CD14-positive monocyte (primary cell): ENCODE data around the gene KCNA1. TPM values are rescaled to one million over a fixed set of nuclear protein-coding genes. Genes with fewer than 3 reads are reported as not detected.

ENCODE experiments used
- DNase-seq, 3 donors: peaks; one replicate each; pipeline ENCODE4 v3.0.0-alpha.2; 2011 to 2022
- H2AFZ ChIP-seq: 2 replicates; pipeline ENCODE4 v1.6.0; 2012; ENCODE audit warnings: mild to moderate bottlenecking, low read depth, low read length, inconsistent platforms; ENCODE audit not compliant: insufficient read depth, poor library complexity, severe bottlenecking
- H3K27ac ChIP-seq, 2 donors: 1 replicate in 1 of 2; 2 replicates in 1 of 2; pipeline ENCODE4 v1.5.1; 2012 to 2013; ENCODE audit warnings: low read length in 2 of 2, control low read depth in 1 of 2, inconsistent platforms in 1 of 2, low read depth in 1 of 2, mild to moderate bottlenecking in 1 of 2
- H3K27me3 ChIP-seq, 2 donors: one replicate each; pipeline versions ENCODE4 v1.6.0 to v1.6.1; 2011 to 2013; ENCODE audit warnings: low read length in 2 of 2; ENCODE audit not compliant: control insufficient read depth in 2 of 2, insufficient read depth in 2 of 2
- H3K36me3 ChIP-seq, 2 donors: replicated peaks in 1 of 2; 1 replicate in 1 of 2; 2 replicates in 1 of 2; pipeline versions ENCODE4 v1.5.1 to v1.6.1; 2012 to 2013; ENCODE audit warnings: low read length in 2 of 2, control low read depth in 1 of 2, inconsistent platforms in 1 of 2, mild to moderate bottlenecking in 1 of 2; ENCODE audit not compliant: insufficient read depth in 2 of 2, control insufficient read depth in 1 of 2
- H3K4me1 ChIP-seq, 2 donors: 1 replicate in 1 of 2; 2 replicates in 1 of 2; pipeline versions ENCODE4 v1.5.1 to v1.6.1; 2012 to 2013; ENCODE audit warnings: low read length in 2 of 2, control low read depth in 1 of 2, inconsistent platforms in 1 of 2, mild to moderate bottlenecking in 1 of 2, moderate library complexity in 1 of 2; ENCODE audit not compliant: insufficient read depth in 2 of 2, control insufficient read depth in 1 of 2
- H3K4me2 ChIP-seq: replicated peaks from 2 replicates; pipeline ENCODE3; 2012; ENCODE audit warnings: low read length, moderate library complexity, mild to moderate bottlenecking; ENCODE audit not compliant: poor library complexity, severe bottlenecking; ENCODE audit errors: extremely low read depth
- H3K4me3 ChIP-seq, 3 experiments: fragments of 200-600 bp in 1 of 3; sonication (generic) in 1 of 3; replicated peaks in 1 of 3; 1 replicate in 2 of 3; 2 replicates in 1 of 3; pipeline ENCODE4 v1.5.1; 2011 to 2013; ENCODE audit warnings: low read length in 3 of 3, mild to moderate bottlenecking in 3 of 3, control low read depth in 2 of 3, low read depth in 2 of 3, inconsistent platforms in 1 of 3, moderate library complexity in 1 of 3
- H3K79me2 ChIP-seq: 2 replicates; pipeline ENCODE4 v1.6.0; 2012; ENCODE audit warnings: mild to moderate bottlenecking, control low read depth, inconsistent platforms, low read length, moderate library complexity; ENCODE audit not compliant: insufficient read depth
- H3K9ac ChIP-seq: 2 replicates; pipeline ENCODE4 v1.6.0; 2017; ENCODE audit warnings: low read length, mild to moderate bottlenecking; ENCODE audit not compliant: insufficient read depth, poor library complexity, severe bottlenecking
- H3K9me3 ChIP-seq, 2 donors: replicated peaks in 1 of 2; 1 replicate in 1 of 2; 2 replicates in 1 of 2; pipeline versions ENCODE4 v1.5.1 to v1.6.1; 2012 to 2013; ENCODE audit warnings: low read length in 2 of 2, control low read depth in 1 of 2; ENCODE audit not compliant: control insufficient read depth in 1 of 2, insufficient read depth in 1 of 2
- H4K20me1 ChIP-seq: 2 replicates; pipeline ENCODE4 v1.6.0; 2012; ENCODE audit warnings: mild to moderate bottlenecking, low read length, control low read depth, moderate library complexity; ENCODE audit not compliant: insufficient read depth
- H3K27ac Mint-ChIP-seq, 7 donors: one replicate each; pipeline ENCODE4 v1.8.0; 2020; ENCODE audit warnings: mild to moderate bottlenecking in 7 of 7, mixed read lengths in 7 of 7, moderate library complexity in 6 of 7, inconsistent platforms in 2 of 7
- H3K27me3 Mint-ChIP-seq, 3 donors: one replicate each; pipeline ENCODE4 v1.8.0; 2021 to 2022; ENCODE audit warnings: low read depth in 3 of 3, mild to moderate bottlenecking in 3 of 3, mixed read lengths in 3 of 3, moderate library complexity in 3 of 3, inconsistent platforms in 1 of 3
- H3K36me3 Mint-ChIP-seq, 2 donors: one replicate each; pipeline ENCODE4 v1.8.0; 2020; ENCODE audit warnings: mixed read lengths in 2 of 2, inconsistent platforms in 1 of 2, mild to moderate bottlenecking in 1 of 2
- H3K4me1 Mint-ChIP-seq: one replicate; pipeline ENCODE4 v1.8.0; 2020; ENCODE audit warnings: mild to moderate bottlenecking, mixed read lengths
- H3K4me3 Mint-ChIP-seq, 2 donors: one replicate each; pipeline ENCODE4 v1.8.0; 2020; ENCODE audit warnings: mild to moderate bottlenecking in 2 of 2, mixed read lengths in 2 of 2, moderate library complexity in 1 of 2
- H3K9me3 Mint-ChIP-seq, 7 donors: one replicate each; pipeline ENCODE4 v1.8.0; 2020 to 2022; ENCODE audit warnings: mixed read lengths in 7 of 7, mild to moderate bottlenecking in 6 of 7, moderate library complexity in 6 of 7, inconsistent platforms in 2 of 7
- WGBS: methylation state at CpG from one replicate; pipeline ENCODE4 v1.1.5; 2013; ENCODE audit warnings: missing lambda C conversion rate; ENCODE audit not compliant: insufficient coverage; 5-methylcytosine and 5-hydroxymethylcytosine counted together
- intact Hi-C, 2 donors: fragments of 100-400 bp; cut with micrococcal nuclease; formaldehyde crosslinking; loops; one replicate each; pipeline versions ENCODE4 v1.15.0 to v1.15.1; 2023
- polyA plus RNA-seq, 3 donors: library from polyadenylated mRNA; depleted of rRNA in 1 of 3; unstranded in 2 of 3; stranded (reverse) in 1 of 3; fragments of 300-500 nt in 2 of 3; fragments of >200 nt in 1 of 3; fragmentation: Illumina TruSeq in 2 of 3; gene quantifications; 1 replicate in 2 of 3; 2 replicates in 1 of 3; pipeline ENCODE4 v1.2.3, GENCODE V29; 2012 to 2021
- TF ChIP-seq, protein P1 (sequence below): fragments of 200-600 bp; IDR thresholded peaks from one replicate; pipeline ENCODE4 v1.8.0; 2022; ENCODE audit warnings: antibody characterized with exemption, mild to moderate bottlenecking

The KCNA1 gene
- polyA plus RNA-seq, 3 donors, result not detected

DNA sequence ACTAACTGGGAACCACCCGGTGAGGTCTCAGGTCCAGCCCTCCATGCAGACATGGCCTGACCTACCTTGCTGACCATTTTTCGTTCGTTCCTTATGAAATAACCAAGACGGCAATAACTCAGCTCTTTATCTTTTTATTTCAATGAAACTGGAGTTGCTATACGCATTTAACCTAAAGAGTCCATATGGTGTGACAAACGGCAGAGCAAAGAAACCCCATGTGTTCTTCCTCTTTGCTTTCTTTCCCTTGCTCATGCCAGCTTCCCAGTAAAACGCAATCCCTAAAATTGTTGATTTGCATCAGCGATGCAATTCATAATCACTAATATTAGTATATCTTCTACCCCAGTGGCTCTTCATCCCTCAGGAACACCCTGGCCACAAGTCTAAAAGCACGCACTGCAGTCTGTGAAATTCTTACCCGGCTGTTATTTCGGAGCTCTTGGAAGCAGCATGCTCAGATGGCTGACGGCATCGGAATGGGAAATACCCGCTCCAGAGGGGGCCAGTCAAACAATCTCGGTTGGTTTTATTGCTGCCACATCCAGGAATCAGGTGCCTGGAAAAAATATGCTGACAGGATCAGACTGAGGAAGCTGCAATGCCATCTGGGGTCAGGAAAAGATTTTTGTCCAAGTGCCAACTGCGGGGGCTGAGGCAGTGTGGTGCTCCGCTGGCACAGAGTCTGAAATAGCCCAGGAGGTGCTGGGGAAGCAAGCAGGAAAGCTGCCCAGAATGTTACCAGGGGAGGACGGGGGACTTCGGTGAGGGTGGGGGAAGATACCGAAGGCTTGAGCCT lies 28.2 kb upstream of the KCNA1 start:
- no peak overlapping the region for H3K9ac ChIP-seq
- H2AFZ ChIP-seq, result no peak overlapping the region
- H4K20me1 ChIP-seq, result no peaks in the 10 kb centered on the region
- peaks cover 2 to 8% of the 10 kb centered on the region in 2 donors for H3K27me3 ChIP-seq
- Mint-ChIP-seq H3K4me1 (no peaks in the 10 kb centered on the region), H3K27ac (no peak overlapping the region), H3K27me3 (peaks cover 3 to 13% (median 8%) of the 10 kb centered on the region in 3 donors), H3K36me3 (no peaks in the 10 kb centered on the region), H3K9me3 (peaks cover 3 to 14% (median 12%) of the 10 kb centered on the region in 7 donors), H3K4me3 (no peak overlapping the region)
- H3K79me2 ChIP-seq, result no peaks in the 10 kb centered on the region
- H3K4me2 ChIP-seq, result no peak overlapping the region
- intact Hi-C loops, result no loop called here
- no peaks in the 10 kb centered on the region for H3K36me3 ChIP-seq
- H3K9me3 ChIP-seq, result peaks cover 0 to 14% of the 10 kb centered on the region in 2 donors
- TF ChIP-seq, protein P1, sequence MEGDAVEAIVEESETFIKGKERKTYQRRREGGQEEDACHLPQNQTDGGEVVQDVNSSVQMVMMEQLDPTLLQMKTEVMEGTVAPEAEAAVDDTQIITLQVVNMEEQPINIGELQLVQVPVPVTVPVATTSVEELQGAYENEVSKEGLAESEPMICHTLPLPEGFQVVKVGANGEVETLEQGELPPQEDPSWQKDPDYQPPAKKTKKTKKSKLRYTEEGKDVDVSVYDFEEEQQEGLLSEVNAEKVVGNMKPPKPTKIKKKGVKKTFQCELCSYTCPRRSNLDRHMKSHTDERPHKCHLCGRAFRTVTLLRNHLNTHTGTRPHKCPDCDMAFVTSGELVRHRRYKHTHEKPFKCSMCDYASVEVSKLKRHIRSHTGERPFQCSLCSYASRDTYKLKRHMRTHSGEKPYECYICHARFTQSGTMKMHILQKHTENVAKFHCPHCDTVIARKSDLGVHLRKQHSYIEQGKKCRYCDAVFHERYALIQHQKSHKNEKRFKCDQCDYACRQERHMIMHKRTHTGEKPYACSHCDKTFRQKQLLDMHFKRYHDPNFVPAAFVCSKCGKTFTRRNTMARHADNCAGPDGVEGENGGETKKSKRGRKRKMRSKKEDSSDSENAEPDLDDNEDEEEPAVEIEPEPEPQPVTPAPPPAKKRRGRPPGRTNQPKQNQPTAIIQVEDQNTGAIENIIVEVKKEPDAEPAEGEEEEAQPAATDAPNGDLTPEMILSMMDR, result no peak
- DNase-seq, result no peak
- 92% methylated on average over 15 of the region's 20 CpGs for WGBS
- H3K4me1 ChIP-seq, result no peaks in the 10 kb centered on the region
- H3K27ac ChIP-seq, result no peak overlapping the region
- no peak overlapping the region for H3K4me3 ChIP-seq

DNA sequence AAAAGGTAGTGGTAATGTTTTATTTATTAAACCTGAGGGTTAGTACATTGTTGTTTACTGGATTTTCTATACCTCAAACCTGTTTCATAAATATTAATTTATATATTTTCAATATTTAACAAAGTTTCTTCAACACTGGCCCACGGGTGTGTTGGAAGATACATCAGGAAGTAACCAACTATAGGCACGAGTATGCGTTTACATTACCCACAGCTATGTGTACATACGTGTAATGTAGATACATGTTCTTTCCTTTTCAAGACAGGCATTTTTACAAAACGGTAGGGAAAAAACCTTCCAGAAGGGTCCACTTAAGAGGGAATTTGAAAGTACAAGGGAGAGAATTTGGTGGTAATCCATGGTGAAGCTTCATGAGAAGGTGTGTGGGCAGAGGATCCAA lies 17.8 kb upstream of the KCNA1 start:
- TF ChIP-seq, protein P1, result no peak
- no peaks in the 10 kb centered on the region for H3K9me3 ChIP-seq
- no peaks in the 10 kb centered on the region for H3K36me3 Mint-ChIP-seq
- H3K9me3 Mint-ChIP-seq, result no peaks in the 10 kb centered on the region
- H3K4me1 ChIP-seq, result no peaks in the 10 kb centered on the region
- H3K27me3 ChIP-seq, result peaks cover 2 to 20% of the 10 kb centered on the region in 2 donors
- no peak overlapping the region for H3K4me3 ChIP-seq
- no peaks in the 10 kb centered on the region for H3K4me1 Mint-ChIP-seq
- H4K20me1 ChIP-seq, result no peaks in the 10 kb centered on the region
- intact Hi-C loops, result no loop called here
- no peak overlapping the region for H3K9ac ChIP-seq
- H3K27ac ChIP-seq, result no peak overlapping the region
- no peak for DNase-seq
- no peaks in the 10 kb centered on the region for H3K36me3 ChIP-seq
- no peak overlapping the region for H3K27ac Mint-ChIP-seq
- H3K27me3 Mint-ChIP-seq, result peaks cover 4 to 28% (median 21%) of the 10 kb centered on the region in 3 donors
- H3K79me2 ChIP-seq, result no peaks in the 10 kb centered on the region
- no peak overlapping the region for H2AFZ ChIP-seq
- H3K4me2 ChIP-seq, result no peak overlapping the region
- no peak overlapping the region for H3K4me3 Mint-ChIP-seq
- no CpG with 5 or more reads among the region's 5 CpGs for WGBS
